HEK293T (cell line): ENCODE measurements around the gene NOX3.

ENCODE experiments used
- ARNT ChIP-seq: fragments of 450-650 bp; IDR thresholded peaks from 2 replicates; pipeline ENCODE4 v1.6.1; 2017; ENCODE audit warnings: mild to moderate bottlenecking
- BHLHE40 ChIP-seq: fragments of 450-650 bp; IDR thresholded peaks from 2 replicates; pipeline ENCODE4 v1.6.1; 2016; ENCODE audit warnings: mild to moderate bottlenecking, moderate library complexity, borderline replicate concordance
- CTBP1 ChIP-seq: fragments of 450-650 bp; IDR thresholded peaks from 2 replicates; pipeline ENCODE4 v1.6.1; 2016; ENCODE audit warnings: borderline replicate concordance
- ELF4 ChIP-seq: fragments of 450-650 bp; IDR thresholded peaks from 2 replicates; pipeline ENCODE4 v1.6.1; 2017; ENCODE audit warnings: antibody characterized with exemption
- FOXA1 ChIP-seq: fragments of 450-650 bp; IDR thresholded peaks from 2 replicates; pipeline ENCODE4 v1.6.1; 2016; ENCODE audit warnings: mild to moderate bottlenecking
- FOXM1 ChIP-seq: fragments of 450-650 bp; IDR thresholded peaks from 2 replicates; pipeline ENCODE4 v1.6.1; 2017; ENCODE audit warnings: mild to moderate bottlenecking, borderline replicate concordance
- HDGF ChIP-seq: fragments of 450-650 bp; IDR thresholded peaks from 2 replicates; pipeline ENCODE4 v1.6.1; 2017; ENCODE audit warnings: antibody characterized with exemption, borderline replicate concordance
- L3MBTL2 ChIP-seq: fragments of 450-650 bp; conservative IDR thresholded peaks from 2 replicates; pipeline ENCODE4 v1.6.1; 2016; ENCODE audit warnings: mild to moderate bottlenecking
- SP1 ChIP-seq: fragments of 450-650 bp; IDR thresholded peaks from 2 replicates; pipeline ENCODE4 v1.6.1; 2017
- SUZ12 ChIP-seq: fragments of 450-650 bp; IDR thresholded peaks from 2 replicates; pipeline ENCODE4 v1.6.1; 2016; ENCODE audit warnings: mild to moderate bottlenecking
- TARDBP ChIP-seq: fragments of 450-650 bp; IDR thresholded peaks from 2 replicates; pipeline ENCODE4 v1.6.1; 2016
- ZNF384 ChIP-seq: fragments of 450-650 bp; IDR thresholded peaks from 2 replicates; pipeline ENCODE4 v1.6.1; 2016
- TF ChIP-seq, protein P1 (sequence below): fragments of 450-650 bp; IDR thresholded peaks from 2 replicates; pipeline ENCODE4 v1.6.1; 2016

DNA sequence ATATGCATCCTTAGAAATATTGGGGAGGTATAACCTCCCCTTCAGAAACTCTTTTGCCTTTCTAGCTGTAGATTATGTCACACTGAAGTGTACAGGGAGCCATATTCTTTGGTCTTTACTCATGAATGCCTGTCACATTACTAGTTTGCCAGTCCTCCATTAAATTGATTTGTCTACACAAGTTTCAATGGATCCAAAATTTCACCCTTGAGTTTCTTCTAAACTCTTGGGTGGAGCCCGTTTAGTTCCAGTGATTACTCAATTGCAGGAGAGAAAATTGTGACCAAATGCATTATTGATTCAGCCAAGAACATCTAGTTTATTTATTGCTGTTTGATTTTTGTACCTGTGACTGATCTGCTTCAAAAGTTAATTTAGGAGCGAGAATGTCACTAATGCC, 81.0 kb downstream of the NOX3 start:
- TF ChIP-seq, protein P1, sequence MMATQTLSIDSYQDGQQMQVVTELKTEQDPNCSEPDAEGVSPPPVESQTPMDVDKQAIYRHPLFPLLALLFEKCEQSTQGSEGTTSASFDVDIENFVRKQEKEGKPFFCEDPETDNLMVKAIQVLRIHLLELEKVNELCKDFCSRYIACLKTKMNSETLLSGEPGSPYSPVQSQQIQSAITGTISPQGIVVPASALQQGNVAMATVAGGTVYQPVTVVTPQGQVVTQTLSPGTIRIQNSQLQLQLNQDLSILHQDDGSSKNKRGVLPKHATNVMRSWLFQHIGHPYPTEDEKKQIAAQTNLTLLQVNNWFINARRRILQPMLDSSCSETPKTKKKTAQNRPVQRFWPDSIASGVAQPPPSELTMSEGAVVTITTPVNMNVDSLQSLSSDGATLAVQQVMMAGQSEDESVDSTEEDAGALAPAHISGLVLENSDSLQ, result no peak
- TF ChIP-seq ELF4, result no peak
- TF ChIP-seq ARNT, result no peak
- TF ChIP-seq SP1, result no peak
- no peak for TF ChIP-seq ZNF384
- TF ChIP-seq FOXA1, result no peak
- TF ChIP-seq SUZ12, result no peak
- no peak for TF ChIP-seq TARDBP
- TF ChIP-seq BHLHE40, result no peak
- TF ChIP-seq FOXM1, result no peak
- TF ChIP-seq L3MBTL2, result no peak
- no peak for TF ChIP-seq HDGF
- no peak for TF ChIP-seq CTBP1
